Brain microvascular endothelial cell (primary cell): ENCODE results near the gene KDM2B.
A peak's percentile ranks its signal among the peaks of the same experiment; 100 is the strongest.
"Not testable (repeated sequence)": the region's sequence is repeated elsewhere in the genome, so short reads cannot be mapped to it uniquely, and the experiment has no call there.

ENCODE experiments used
- DNase-seq: peaks from one replicate; pipeline ENCODE4 v3.0.0-alpha.2; 2020
- H3K27ac ChIP-seq: fragments of 250-450 bp; sonication (Bioruptor Pico); 2 replicates; pipeline ENCODE4 v1.5.1; 2020; ENCODE audit warnings: mild to moderate bottlenecking, moderate library complexity
- H3K27me3 ChIP-seq: fragments of 250-450 bp; sonication (Bioruptor Pico); replicated peaks from 2 replicates; pipeline ENCODE4 v1.5.1; 2020; ENCODE audit warnings: mild to moderate bottlenecking
- H3K36me3 ChIP-seq: fragments of 250-450 bp; sonication (Bioruptor Pico); replicated peaks from 2 replicates; pipeline ENCODE4 v1.5.1; 2020; ENCODE audit warnings: mild to moderate bottlenecking
- H3K4me3 ChIP-seq: 2 replicates; pipeline ENCODE4 v1.5.1; 2011; ENCODE audit warnings: low read depth, mild to moderate bottlenecking, control low read depth, low read length, moderate library complexity
- CTCF ChIP-seq: IDR thresholded peaks from 2 replicates; pipeline ENCODE4 v1.5.1; 2011; ENCODE audit warnings: low read depth, mild to moderate bottlenecking, moderate library complexity, low read length, control low read depth, inconsistent platforms; ENCODE audit errors: missing control alignments
- in situ Hi-C: cut with HindIII; loops from 2 replicates; pipeline ENCODE4 v1.10.0; 2017; ENCODE audit warnings: low sequenced_read_pairs, low pct_ligation_motif_present

The KDM2B gene

GRCh38 chr12:121595520-121595919 is 14.7 kb upstream of the KDM2B start:
- TF ChIP-seq CTCF = no peak
- DNase-seq = no peak
- in situ Hi-C loops = no loop called here
- Histone ChIP-seq H3K27me3 (no peaks in the 10 kb centered on the region), H3K4me3 (no peak overlapping the region), H3K27ac (no peak overlapping the region), H3K36me3 (no peaks in the 10 kb centered on the region)

- in situ Hi-C loops = no loop called here
- DNase-seq = no peak
- no peaks in the 10 kb centered on the region for H3K27me3 ChIP-seq
Measured at GRCh38 chr12:121592320-121592719, 11.5 kb upstream of the KDM2B start.

DNA sequence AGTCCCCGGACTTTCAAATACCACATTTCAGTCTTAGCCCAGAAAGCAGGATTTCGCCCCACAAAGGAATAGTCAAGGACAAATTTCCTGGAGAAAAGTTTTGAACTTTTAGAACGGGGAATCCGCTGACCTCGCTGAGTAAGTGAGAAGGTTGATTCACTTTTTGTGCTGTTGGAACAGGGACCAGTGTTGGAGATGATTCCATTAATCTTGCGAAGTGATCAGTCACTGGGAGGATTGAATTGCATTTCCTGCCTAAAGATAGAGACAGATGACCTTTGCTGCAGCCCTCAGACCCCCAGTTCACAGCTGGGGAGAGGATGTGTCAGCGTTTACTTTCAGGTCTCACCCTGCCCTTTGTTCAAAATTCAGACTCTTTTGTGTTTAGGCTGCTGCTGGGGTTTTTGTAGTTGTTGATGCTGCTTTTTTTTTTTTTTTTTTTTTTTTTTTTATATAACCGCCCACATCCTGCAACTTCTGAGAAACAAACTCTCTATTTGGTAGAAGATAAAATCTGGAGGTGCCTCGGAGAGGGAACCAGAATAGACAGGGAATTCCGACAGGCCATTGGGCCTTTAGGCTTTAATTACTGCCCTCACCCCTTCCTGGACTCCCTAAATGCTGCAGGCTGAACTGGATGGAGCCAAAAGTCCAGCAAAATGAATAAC is 9.8 kb upstream of the KDM2B start:
- no peak for TF ChIP-seq CTCF
- DNase-seq = no peak

More at GRCh38 chr12:121592320-121592719, 11.5 kb upstream of the KDM2B start:
- no peaks in the 10 kb centered on the region for H3K36me3 ChIP-seq
- H3K27ac ChIP-seq = no peak overlapping the region
- H3K4me3 ChIP-seq = no peak overlapping the region
- TF ChIP-seq CTCF = no peak

DNA sequence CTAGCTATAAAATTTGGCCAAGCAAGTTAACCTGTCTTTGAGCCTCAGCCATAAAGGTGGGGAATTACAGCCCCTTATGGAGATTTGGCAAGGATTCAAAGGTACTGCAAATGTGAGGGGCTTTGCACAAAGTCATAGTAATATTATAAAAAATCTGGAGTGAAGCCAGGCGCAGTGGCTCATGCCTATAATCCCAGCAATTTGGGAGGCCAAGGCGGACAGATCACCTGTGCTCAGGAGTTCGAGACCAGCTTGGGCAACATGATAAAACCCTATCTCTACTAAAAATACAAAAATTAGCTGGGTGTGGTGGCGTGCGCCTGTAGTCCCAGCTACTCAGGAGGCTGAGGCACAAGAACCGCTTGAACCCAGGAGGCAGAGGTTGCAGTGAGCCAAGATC is 4.1 kb upstream of the KDM2B start:
- DNase-seq, H3K36me3 ChIP-seq, H3K27me3 ChIP-seq, in situ Hi-C loops, H3K27ac ChIP-seq, H3K4me3 ChIP-seq: not testable (repeated sequence)

More for the DNA sequence above, 9.8 kb upstream of the KDM2B start:
- Histone ChIP-seq H3K36me3 (no peaks in the 10 kb centered on the region), H3K4me3 (peak overlapping the region; percentile 29), H3K27ac (peak overlapping the region; percentile 78), H3K27me3 (no peaks in the 10 kb centered on the region)
- in situ Hi-C loops = no loop called here

DNA sequence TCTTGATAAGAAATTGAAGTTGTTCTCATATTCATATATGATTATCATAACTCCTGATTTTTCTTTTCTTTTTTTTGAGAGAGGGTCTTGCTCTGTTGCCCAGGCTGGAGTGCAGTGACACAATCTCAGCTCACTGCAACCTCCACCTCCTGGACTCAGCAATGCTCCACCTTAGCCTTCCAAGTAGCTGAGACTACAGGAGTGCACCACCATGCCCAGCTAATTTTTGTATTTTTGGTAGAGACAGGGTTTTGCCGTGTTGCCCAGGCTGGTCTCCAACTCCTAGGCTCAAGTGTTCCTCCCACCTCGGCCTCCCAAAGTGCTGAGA is 2.5 kb upstream of the KDM2B start:
- H3K36me3 ChIP-seq, H3K27me3 ChIP-seq, DNase-seq, H3K4me3 ChIP-seq, H3K27ac ChIP-seq, in situ Hi-C loops: not testable (repeated sequence)

- Histone ChIP-seq H3K36me3 (no peaks in the 10 kb centered on the region), H3K4me3 (no peak overlapping the region), H3K27ac (no peak overlapping the region), H3K27me3 (no peaks in the 10 kb centered on the region)
- in situ Hi-C loops = no loop called here
- no peak for DNase-seq
- TF ChIP-seq CTCF = no peak
Measured at GRCh38 chr12:121582583-121583333, 1.9 kb upstream of the KDM2B start.
